Measurements from ENCODE around the gene FOXP1.

- TF ChIP-seq CTCF (IDR thresholded peaks at IDR 0.05; ENCODE audit: insufficient read depth, low read depth, low read length) = no peak
- TF ChIP-seq EZH2 (IDR thresholded peaks at IDR 0.05; ENCODE audit: insufficient read depth, low read length) = no peak
Observed at GRCh38 chr3:71484047-71484446, 99.5 kb downstream of the FOXP1 start.

Data from astrocyte (in vitro differentiated cells and primary cell).